ENCODE results near the gene VPS25.

VPS25 gene

GRCh38 chr17:42796066-42796758, 23.0 kb downstream of the VPS25 start:
- no peak for DNase-seq

DNA sequence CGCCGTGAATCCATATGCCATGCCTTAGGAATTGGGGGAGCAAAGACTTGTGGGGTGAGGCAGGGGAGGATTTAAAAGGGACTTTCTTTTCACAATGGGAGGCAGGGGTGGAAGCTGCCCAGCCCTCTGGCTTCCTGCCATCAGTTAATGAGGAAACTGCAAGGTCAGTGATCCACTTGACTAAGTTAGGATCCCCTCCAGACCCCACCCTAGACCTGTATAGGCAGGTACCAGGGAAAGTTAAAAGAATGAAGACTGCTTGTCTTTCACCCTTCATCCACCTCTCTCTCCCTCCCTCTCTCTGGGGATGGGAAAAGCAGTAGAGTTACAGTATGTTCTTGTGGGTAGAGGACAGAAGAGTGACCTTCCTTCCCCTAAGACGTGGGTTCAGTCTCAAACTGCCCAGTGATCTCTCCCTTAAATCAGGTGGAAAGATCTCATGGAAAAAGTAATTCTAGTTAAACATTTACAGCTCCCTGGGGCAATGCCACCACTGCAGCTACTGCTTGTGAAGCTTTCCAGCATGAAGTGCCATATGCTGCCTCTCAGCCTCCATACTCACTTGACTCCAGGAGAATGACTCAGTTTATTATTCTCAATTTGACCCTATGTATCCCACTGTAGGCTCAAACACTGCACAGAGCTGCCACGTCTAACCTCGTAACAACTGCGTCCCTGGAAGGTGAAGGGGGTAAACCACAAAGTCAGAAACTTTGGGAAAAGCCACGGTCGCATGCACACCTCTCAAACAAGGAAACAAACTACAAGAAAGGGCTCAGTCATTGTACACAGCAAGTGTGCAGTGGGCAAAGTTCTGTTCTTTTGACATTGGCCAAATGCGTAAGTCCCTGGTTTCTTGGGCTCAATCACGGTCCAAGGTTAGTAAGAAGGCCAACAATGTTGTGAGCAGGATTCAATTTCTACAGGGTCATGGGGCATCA, 24.1 kb downstream of the VPS25 start:
- no peak for DNase-seq

DNA sequence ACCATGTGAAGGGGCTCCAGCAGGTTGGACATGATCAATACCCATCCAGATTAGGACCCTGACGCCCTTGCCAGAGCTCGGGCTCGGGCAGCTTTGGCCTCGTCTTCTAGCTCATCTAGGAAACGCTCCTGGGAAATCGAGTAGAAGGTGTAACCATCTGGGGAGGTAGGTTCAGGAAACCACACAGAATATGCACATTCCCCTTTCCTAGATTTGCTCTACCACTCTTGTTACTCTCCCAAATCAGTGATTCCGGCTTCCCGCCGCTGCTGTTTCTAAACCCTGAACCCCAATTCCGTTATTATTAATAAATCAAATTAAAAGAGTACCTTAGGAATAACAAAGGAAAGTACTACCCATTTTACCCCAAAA, 24.7 kb downstream of the VPS25 start:
- no peak for DNase-seq

DNA sequence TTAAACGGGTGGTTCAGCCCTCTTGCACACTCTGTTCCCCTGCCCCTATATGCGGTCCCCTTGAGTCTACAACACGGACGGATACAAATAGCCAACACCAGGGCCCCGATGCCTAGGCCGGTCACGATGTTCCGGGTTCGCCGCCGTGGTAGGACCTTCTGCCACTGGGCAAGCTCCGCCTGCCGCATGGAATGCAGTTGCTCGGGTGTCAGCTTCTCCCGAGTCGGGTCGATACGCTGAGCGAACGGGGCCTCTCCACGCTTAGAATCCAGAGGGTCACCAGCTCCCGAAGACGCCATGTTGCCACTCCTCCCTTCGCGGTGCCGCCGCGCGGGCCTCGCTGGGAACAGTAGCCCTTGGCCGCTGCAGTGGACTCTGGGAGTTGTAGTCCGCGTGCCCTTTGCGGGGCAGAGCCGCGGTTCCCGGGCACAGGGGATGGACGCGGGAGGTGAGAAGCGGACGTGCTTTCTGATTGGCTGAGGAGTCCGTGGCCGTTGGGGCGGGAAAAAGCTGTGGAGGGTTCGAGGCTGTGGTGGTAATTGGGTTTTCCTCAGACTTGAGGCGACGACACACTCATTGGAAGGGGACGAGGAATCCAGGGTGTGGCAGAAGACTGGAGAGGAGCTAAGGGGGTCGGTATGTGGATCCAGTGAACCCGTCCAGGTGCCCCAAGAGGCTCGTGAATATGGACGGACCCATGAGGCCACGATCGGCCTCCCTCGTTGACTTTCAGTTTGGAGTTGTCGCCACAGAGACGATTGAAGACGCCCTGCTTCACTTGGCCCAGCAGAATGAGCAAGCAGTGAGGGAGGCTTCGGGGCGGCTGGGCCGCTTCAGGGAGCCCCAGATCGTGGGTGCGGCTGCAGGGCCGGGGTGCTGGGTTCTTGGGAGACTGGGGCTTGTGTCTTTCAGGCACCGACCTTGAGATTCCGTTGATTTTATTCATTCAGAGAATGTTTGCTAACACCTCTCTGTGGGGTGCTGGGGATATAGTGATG, 25.4 kb downstream of the VPS25 start, which contains the start of the genes CNTD1 and COA3:
CNTD1 (plus strand) TSS at position 479 of the 998 bp plus-strand sequence; CDS start at position 686, 207 bp downstream.
COA3 (minus strand) TSS at position 322 of the 998 bp plus-strand sequence; CDS start at position 299, 23 bp downstream.
- DNase-seq, result peak; percentile 94

GRCh38 chr17:42803074-42803883, 30.0 kb downstream of the VPS25 start:
- no peak for DNase-seq

GRCh38 chr17:42804918-42805367, 31.7 kb downstream of the VPS25 start:
- DNase-seq, result no peak

- no peak for DNase-seq
Observed at GRCh38 chr17:42806249-42806648, 33.0 kb downstream of the VPS25 start.

DNA sequence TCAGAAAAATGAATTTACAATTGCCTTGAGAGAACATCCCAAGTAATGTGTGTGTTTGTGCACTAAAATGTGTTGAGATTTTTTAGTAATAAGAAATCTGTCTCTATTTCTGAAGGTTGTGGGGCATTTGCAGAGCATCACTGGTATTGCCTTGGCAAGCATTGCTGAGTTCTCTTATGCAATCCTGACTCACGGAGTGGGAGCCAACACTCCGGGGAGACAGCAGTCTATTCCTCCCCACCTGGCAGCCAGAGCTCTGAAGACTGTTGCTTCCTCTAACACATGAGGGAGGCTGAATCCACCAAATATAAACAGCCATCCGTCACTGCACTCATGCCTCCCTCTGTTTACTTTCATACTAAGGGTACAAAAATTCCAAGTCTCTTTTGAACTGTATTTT, 36.0 kb downstream of the VPS25 start:
- no peak for DNase-seq

DNA sequence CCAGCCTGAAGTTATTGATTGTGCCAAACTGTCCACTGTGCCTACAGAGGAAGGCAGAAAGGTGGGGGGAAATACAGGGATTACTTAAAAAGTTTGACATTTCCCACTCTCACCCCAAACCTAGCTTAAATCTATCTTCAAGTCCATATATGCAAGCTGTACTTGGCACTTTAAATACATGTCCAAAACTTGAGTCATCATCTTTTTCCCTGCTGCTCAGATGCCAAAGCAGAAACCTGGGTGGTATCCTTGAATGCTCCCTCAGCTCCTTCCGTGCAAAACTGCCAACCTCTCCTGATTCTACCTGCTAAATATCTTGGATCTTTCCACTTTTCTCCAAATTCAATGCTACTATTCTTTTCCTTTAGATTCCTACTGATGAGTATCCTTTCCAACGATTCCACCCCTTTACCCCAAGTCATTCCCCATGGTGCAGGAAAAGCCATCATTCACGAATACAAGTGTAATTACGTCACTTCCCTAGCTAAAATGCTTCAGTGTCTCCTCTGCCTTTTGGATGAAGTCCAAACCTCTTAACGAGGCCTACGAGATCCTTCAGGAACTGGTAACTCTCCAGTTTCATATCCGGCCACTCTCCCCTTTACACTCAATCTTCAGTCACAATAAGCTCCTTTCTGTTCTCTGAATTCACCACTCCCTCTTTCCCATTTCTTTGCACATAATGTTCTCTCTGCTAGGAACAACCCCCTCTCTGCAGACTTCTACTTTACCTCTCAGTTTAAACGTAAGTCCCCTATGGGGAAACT, 41.6 kb downstream of the VPS25 start:
- no peak for DNase-seq

GRCh38 chr17:42817866-42818265, 44.6 kb downstream of the VPS25 start:
- DNase-seq, result no peak

- DNase-seq, result no peak
Observed at GRCh38 chr17:42818379-42818778, 45.1 kb downstream of the VPS25 start.

GRCh38 chr17:42819939-42820535, 46.8 kb downstream of the VPS25 start:
- DNase-seq, result peak; percentile 91

DNA sequence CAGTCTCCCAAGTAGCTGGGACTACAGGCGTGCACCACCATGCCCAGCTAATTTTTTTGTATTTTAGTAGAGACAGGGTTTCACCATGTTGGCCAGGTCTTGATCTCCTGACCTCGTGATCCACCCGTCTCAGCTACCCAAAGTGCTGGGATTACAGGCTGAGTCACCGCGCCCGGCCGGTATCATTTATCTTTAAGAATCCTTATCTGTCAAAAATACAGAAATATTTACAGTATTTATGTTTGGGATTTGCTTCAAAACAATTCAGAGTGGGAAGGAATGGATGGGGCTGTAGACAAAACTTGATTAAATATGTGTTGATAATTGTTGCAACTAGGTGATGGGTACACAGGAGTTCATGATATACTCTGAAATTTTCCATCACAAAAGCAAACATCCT, 47.9 kb downstream of the VPS25 start:
- no peak for DNase-seq

GRCh38 chr17:42827472-42827871, 54.2 kb downstream of the VPS25 start:
- DNase-seq, result no peak

Data from hematopoietic multipotent progenitor cell treated with erythropoietin and hydrocortisone succinate and interleukin-3 and kit ligand, for 4 days (in vitro differentiated cells).